ENCODE measurements around the gene TM6SF1.
"Not testable (repeated sequence)": the region's sequence is repeated elsewhere in the genome, so short reads cannot be mapped to it uniquely, and the experiment has no call there.

TM6SF1 gene

DNA sequence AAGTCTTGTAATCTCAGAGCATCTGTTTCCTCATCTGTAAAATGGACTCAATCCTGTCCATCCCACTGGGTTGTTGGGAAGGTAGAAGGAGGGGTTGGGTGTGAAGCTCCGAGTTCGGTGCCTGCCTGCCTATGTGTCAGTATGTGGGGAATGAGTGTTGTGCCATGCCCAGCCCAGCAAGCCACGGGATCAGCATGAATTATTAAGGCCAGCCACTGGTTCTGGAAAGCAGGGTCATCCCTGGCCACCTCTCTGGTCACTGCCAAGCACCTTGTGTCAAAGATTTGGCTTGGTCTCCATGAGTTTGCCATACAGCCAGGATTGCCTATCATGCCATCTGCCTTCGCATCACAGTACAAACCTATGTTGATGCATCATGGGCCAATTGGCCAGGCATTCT, 11.5 kb downstream of the TM6SF1 start:
- no peak for DNase-seq

DNA sequence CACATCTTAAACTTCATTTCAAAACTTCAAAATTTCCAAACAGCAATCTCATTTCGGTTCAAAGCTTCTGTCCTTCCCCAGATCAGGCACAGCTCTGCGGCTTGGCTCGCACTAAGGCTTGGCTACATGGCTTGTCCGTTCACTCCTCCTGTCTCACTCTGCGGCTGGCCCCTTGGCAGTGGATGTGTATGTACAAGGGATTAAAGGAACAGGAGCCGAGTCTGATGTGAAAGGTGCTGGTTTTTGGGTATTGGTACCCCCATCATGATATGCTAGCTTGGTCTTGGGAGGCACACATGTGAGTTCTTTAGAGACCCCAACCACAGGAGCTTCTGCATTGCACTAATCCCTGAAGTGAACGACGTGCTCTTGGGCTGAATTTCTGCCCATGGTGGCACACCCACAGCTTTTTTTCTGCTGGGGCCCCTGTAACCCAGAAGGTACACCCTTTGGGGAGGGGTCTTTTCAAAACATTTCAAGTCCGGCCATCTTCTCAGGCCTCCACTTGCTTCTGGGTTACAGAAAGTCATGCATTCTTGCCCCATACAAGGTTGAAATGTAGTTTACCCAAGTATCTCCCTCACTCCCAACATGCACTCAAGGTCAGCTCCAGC, 12.6 kb downstream of the TM6SF1 start:
- no peak for DNase-seq

DNA sequence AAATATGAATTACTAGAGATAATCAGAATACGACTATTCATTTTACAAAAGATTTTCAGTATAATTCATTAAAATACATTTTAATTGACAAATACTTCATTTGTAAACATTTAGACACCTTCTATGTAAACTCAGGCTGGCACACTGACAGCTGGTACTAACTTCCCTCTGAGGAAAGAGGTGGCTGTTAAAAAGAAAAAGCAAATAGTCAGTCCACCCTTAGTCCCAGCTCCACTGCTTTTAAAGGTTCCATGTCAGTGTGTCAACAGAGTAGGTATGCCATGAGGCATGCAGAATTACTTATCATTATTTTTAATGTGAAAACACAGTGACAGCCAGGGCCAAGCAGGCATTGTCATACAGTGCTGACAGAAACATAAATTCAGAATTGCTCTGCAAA, 16.1 kb downstream of the TM6SF1 start:
- DNase-seq: no peak

- no peak for DNase-seq
These were observed 20.2 kb downstream of the TM6SF1 start for GRCh38 chr15:83127547-83128150.

DNA sequence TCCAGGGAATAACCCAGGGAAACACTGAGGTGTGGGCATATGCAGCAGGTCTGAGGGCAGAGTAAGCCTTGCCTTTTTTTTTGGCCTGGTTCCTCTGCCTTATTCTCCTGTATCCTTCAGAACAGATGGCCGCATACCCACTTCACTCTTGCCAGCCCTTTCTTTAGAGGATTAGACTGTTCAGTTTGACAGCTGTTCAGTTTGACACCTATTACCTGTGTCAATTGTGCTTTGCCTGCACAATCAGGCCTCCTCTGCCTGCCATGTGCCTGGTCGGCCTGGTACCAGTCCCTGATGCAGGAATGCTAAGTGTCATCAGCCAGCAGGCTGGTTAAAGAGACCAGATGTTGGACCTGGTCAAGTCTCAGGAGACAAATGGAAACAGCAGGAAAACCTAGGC, 22.3 kb downstream of the TM6SF1 start:
- no peak for DNase-seq

GRCh38 chr15:83132861-83133523, 25.5 kb downstream of the TM6SF1 start:
- no peak for DNase-seq

DNA sequence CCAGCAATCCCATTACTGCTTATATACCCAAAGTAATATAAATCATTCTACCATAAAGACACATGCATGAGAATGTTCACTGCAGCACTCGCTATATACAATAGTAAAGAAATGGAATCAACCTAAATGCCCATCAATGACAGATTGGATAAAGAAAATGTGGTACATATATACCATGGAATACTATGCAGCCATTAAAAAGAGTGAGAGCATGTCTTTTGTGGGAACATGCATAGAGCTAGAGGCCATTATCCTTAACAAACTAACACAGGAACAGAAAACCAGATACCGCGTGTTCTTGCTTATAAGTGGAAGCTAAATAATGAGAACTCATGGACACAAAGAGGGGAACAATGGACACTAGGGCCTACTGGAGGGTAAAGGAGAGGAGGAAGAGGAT, 34.7 kb downstream of the TM6SF1 start:
- DNase-seq: not testable (repeated sequence)

DNA sequence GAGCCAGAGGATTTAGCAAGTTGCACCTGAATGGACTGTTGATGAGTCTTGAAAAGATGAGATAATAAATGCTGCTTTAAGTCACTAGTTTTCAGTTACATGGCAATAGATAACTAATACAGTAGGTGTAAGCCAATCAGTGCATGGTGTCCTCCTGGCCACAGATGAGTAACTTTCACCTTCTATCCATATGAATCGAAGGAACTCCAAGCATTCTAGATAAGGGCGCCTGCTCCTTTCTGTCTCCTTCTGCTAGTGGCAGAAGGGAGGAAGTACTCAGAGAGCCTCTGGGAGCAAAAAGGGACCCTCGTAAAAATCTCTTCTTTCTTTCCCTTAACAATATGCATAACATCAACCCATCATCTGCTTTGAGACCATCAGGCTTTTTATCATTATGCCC, 37.3 kb downstream of the TM6SF1 start:
- no peak for DNase-seq

- DNase-seq: no peak
These were observed 45.8 kb downstream of the TM6SF1 start for GRCh38 chr15:83153288-83153687.

GRCh38 chr15:83155942-83156341, 48.5 kb downstream of the TM6SF1 start:
- no peak for DNase-seq

DNA sequence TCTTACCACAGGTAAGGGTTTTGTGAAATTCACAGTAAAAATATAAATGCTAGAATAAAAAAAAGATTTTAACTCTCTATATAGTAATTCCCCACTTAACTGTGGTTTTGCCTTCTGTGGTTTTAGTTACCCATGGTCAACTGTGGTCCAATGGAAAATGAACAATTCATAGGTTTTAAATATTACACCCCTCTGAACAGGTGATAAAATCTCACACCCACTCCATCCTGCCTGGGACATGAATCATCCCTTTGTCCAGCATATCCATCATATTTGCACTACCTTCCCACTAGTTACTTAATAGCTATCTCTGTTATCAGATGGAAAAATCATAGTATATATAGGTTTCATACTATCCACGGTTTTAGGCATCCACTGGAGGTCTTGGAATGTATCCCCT, 50.9 kb downstream of the TM6SF1 start:
- DNase-seq: no peak

- no peak for DNase-seq
These were observed 53.3 kb downstream of the TM6SF1 start for GRCh38 chr15:83160741-83161140.

GRCh38 chr15:83163032-83163431, 55.6 kb downstream of the TM6SF1 start:
- no peak for DNase-seq

DNA sequence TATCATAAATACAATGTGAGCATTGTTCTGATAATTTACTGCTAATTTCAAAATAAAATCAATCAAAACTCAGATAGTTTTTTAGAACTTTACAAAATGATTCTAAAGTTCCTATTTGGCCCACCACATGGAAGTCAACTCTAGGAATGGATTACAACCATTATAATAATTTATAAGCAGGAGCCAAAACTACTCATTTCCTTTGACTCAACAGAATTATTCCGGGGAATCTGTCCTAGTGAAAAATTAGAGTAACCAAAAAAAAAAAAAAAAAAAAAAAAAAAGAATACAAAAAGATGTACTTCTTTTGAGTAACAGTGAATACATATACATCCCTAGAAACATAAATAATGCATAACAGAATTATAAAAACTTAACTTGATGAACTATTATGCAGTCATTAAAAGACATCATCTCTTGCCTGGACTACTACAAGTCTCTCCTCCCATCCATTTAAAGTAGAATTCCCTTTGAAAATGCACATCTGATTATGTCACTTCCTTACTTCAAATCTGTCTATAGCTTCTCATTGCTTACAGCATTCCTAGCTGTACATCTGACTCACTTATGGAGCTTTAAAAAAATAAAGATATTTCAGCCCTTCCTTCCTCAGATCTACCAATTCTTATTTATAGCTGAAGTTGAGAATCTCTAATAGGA, 56.8 kb downstream of the TM6SF1 start:
- no peak for DNase-seq

DNA sequence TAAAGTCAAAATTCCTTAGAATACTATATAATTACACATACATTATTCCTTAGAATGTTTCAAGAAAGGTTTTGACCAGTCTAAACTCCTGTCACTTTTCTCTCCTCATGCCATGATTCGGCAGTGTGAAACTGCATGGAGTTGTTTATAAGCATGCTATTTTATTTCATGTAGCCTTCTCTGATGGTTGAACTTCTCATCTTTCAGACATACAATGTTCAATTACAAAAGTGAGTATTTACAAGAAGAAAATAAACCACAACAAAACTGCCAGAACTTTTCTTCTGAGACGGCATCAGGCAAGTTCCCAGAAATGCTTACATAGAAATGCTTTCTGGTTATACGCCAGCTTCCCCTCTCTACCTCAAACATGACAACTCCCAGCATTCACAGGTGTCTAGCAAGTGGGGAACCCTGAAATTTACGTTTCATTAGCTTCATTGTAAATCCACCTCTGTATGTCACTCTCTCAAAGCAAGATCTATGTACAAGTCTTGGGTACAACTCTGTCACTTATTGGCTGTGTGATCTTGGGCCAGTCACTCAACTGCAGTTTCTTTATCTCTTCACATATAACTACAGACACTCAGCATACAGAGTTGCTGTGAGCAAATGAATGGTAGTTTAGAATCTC, 57.4 kb downstream of the TM6SF1 start:
- DNase-seq: no peak

DNA sequence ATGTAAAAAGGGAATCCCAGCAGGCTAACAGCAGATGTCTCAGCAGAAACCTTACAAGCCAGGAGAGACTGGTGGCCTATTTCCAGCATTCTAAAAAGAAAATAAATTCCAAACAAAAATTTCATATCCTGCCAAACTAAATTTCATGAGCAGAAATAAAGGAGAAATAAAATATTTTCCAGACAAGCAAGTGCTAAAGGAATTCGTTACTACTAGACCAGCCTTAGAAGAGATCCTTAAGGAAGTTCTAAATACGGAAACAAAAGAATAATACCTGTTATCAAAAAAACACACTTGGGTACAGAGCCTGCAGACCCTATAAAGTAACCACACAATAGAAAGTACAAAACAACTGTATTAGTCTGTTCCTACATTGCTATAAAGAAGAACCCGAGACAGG, 58.8 kb downstream of the TM6SF1 start:
- no peak for DNase-seq

DNA sequence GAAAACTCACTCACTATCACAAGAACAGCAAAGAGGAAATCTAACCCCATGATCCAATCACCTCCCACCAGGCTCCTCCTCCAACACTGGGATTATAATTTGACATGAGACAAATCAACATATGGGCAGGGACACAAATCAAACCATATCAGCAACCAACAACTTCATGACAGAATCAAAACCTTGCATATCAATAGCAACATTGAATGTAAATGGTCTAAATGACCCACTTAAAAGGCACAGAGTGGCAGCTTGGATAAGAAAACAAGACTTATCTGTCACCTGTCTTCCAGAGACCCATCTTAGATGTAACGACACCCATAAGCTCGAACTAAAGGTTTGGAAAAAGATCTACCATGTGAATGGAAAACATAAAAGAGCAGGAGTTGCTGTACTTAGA, 59.4 kb downstream of the TM6SF1 start:
- no peak for DNase-seq

GRCh38 chr15:83169576-83169975, 62.1 kb downstream of the TM6SF1 start:
- DNase-seq: not testable (repeated sequence)

- no peak for DNase-seq
These were observed 63.2 kb downstream of the TM6SF1 start for GRCh38 chr15:83170474-83171165.

- no peak for DNase-seq
These were observed 67.4 kb downstream of the TM6SF1 start for GRCh38 chr15:83174891-83175290.

DNA sequence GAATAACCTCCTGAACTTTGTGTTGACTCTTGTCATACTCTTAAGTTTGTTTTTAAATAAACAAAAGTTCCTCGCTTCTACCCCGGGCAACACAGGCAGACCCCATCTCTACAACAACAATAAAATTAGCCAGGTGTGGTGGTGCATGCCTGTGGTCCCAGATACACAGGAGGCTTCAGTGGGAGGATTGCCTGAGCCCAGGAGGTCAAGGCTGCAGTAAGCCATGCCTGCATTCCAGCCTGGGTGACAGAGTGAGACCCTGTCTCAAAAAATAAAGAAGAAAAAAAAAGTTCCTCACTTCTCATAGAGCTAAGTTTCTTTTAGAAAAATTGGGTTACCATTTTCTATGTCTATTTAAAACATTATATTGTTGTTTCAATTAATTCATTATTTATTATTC, 70.9 kb downstream of the TM6SF1 start:
- DNase-seq: no peak

DNA sequence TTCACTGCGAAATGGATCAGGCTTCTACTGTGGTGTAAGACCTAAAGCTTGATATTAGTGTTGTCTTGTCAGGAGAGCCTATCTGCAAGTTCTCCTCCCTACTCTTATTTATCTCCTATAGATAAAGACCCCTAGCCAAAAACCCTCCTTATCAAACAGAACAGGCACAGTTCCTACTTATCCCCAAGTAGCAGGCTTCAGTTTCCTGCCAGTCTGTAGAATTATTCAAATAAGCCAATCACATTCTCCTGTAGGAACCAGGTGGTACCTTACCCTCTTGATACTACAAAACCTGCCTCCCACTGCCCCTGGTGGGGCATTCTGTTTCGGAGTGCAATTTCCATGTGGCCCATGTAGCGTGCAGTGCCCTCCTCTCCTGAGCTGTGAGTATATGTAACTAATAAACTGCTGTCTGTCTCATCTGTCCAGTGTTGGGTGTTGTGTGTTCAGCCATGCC, 71.5 kb downstream of the TM6SF1 start:
- no peak for DNase-seq

GRCh38 chr15:83185561-83185960, 78.1 kb downstream of the TM6SF1 start:
- DNase-seq: no peak

Measured in NCI-H446 (cell line).